GM06990 (cell line): ENCODE results near the gene LRP1B.

Experiments
- DNase-seq: peaks from one replicate; pipeline ENCODE4 v3.0.0-alpha.2; 2011; ENCODE audit not compliant: insufficient read length; ENCODE audit errors: extremely low read depth
- H3K27me3 ChIP-seq: replicated peaks from 2 replicates; pipeline ENCODE4 v1.6.0; 2011; ENCODE audit warnings: low read length; ENCODE audit not compliant: control insufficient read depth, insufficient read depth
- H3K36me3 ChIP-seq: 2 replicates; pipeline ENCODE4 v1.5.1; 2011; ENCODE audit warnings: low read length; ENCODE audit not compliant: control insufficient read depth, insufficient read depth
- H3K4me3 ChIP-seq: replicated peaks from 2 replicates; pipeline ENCODE4 v1.5.1; 2011; ENCODE audit warnings: low read depth, mild to moderate bottlenecking, control low read depth, low read length
- CTCF ChIP-seq: IDR thresholded peaks from 2 replicates; pipeline ENCODE4 v1.5.1; 2011; ENCODE audit warnings: low read length, control low read depth, mild to moderate bottlenecking, inconsistent platforms; ENCODE audit not compliant: insufficient read depth, poor library complexity, severe bottlenecking

The LRP1B gene

GRCh38 chr2:140529706-140530105, 1601.1 kb downstream of the LRP1B start:
- no peaks in the 10 kb centered on the region for H3K27me3 ChIP-seq

GRCh38 chr2:140528982-140529381, 1601.8 kb downstream of the LRP1B start:
- H3K4me3 ChIP-seq, result no peak overlapping the region
- no peaks in the 10 kb centered on the region for H3K36me3 ChIP-seq
- TF ChIP-seq CTCF, result no peak
- no peaks in the 10 kb centered on the region for H3K27me3 ChIP-seq
- no peak for DNase-seq

More at GRCh38 chr2:140529706-140530105, 1601.1 kb downstream of the LRP1B start:
- Histone ChIP-seq H3K4me3 (no peak overlapping the region), H3K36me3 (no peaks in the 10 kb centered on the region)
- no peak for DNase-seq
- no peak for TF ChIP-seq CTCF

GRCh38 chr2:140526575-140526974, 1604.2 kb downstream of the LRP1B start:
- no peak for DNase-seq
- no peaks in the 10 kb centered on the region for H3K36me3 ChIP-seq
- no peak overlapping the region for H3K4me3 ChIP-seq
- no peaks in the 10 kb centered on the region for H3K27me3 ChIP-seq
- no peak for TF ChIP-seq CTCF

GRCh38 chr2:140512106-140512505, 1618.7 kb downstream of the LRP1B start:
- no peak for DNase-seq
- H3K4me3 ChIP-seq, result no peak overlapping the region
- no peaks in the 10 kb centered on the region for H3K27me3 ChIP-seq
- no peaks in the 10 kb centered on the region for H3K36me3 ChIP-seq
- TF ChIP-seq CTCF, result no peak

- Histone ChIP-seq H3K4me3 (no peak overlapping the region), H3K36me3 (no peaks in the 10 kb centered on the region), H3K27me3 (no peaks in the 10 kb centered on the region)
- TF ChIP-seq CTCF, result no peak
- no peak for DNase-seq
These were observed 1621.1 kb downstream of the LRP1B start for GRCh38 chr2:140509765-140510164.

- no peak for DNase-seq
- TF ChIP-seq CTCF, result no peak
- Histone ChIP-seq H3K4me3 (no peak overlapping the region), H3K36me3 (no peaks in the 10 kb centered on the region), H3K27me3 (no peaks in the 10 kb centered on the region)
These were observed 1622.1 kb downstream of the LRP1B start for GRCh38 chr2:140508756-140509155.
